Smooth muscle cell (in vitro differentiated cells): ENCODE measurements around the gene GLRX2. TPM values are rescaled to one million over a fixed set of nuclear protein-coding genes. Genes with fewer than 3 reads are reported as not detected.

Experiments used
- DNase-seq: peaks from one replicate; lab custom pipeline; 2025; ENCODE audit not compliant: unreplicated experiment; lab: John Stamatoyannopoulos, UW
- H2AFZ ChIP-seq: fragments of 200-600 bp; sonication (generic); 2 replicates; pipeline ENCODE4 v1.6.0; 2016; ENCODE audit warnings: antibody characterized with exemption, low read depth, mild to moderate bottlenecking
- H3F3A ChIP-seq: fragments of 200-600 bp; sonication (generic); 2 replicates; pipeline ENCODE4 v1.6.0; 2017; ENCODE audit warnings: antibody characterized with exemption, low read depth
- H3K27ac ChIP-seq: fragments of 200-600 bp; sonication (generic); 2 replicates; pipeline ENCODE4 v1.5.1; 2016; ENCODE audit warnings: low read depth, mild to moderate bottlenecking
- H3K27me3 ChIP-seq: fragments of 200-600 bp; sonication (generic); 2 replicates; pipeline ENCODE4 v1.6.1; 2016; ENCODE audit warnings: low read depth, mild to moderate bottlenecking
- H3K36me3 ChIP-seq: fragments of 200-600 bp; sonication (generic); 2 replicates; pipeline ENCODE4 v1.5.1; 2016; ENCODE audit warnings: low read depth
- H3K4me1 ChIP-seq: fragments of 200-600 bp; sonication (generic); 2 replicates; pipeline ENCODE4 v1.5.1; 2016; ENCODE audit warnings: low read depth
- H3K4me2 ChIP-seq: fragments of 200-600 bp; sonication (generic); 2 replicates; pipeline ENCODE4 v1.6.0; 2016; ENCODE audit warnings: mild to moderate bottlenecking
- H3K4me3 ChIP-seq: fragments of 200-600 bp; sonication (generic); 2 replicates; pipeline ENCODE4 v1.5.1; 2016; ENCODE audit warnings: mild to moderate bottlenecking
- H3K79me2 ChIP-seq: fragments of 200-600 bp; sonication (generic); 2 replicates; pipeline ENCODE4 v1.6.0; 2016; ENCODE audit warnings: low read depth, mild to moderate bottlenecking
- H3K9ac ChIP-seq: fragments of 200-600 bp; sonication (generic); 2 replicates; pipeline ENCODE4 v1.6.0; 2016; ENCODE audit warnings: low read depth
- H3K9me3 ChIP-seq: fragments of 200-600 bp; sonication (generic); replicated peaks from 2 replicates; pipeline ENCODE4 v1.5.1; 2016; ENCODE audit warnings: low read depth
- H4K20me1 ChIP-seq: fragments of 200-600 bp; sonication (generic); 2 replicates; pipeline ENCODE4 v1.6.0; 2016; ENCODE audit warnings: low read depth
- WGBS: methylation state at CpG from one replicate; pipeline ENCODE4 v1.1.7; 2016; ENCODE audit warnings: low lambda C conversion rate; 5-methylcytosine and 5-hydroxymethylcytosine counted together
- polyA plus RNA-seq: library from polyadenylated mRNA; unstranded; fragments of >200 nt; fragmentation: Nextera tagmentation; extraction: Ambion mirVana; gene quantifications from 2 replicates; pipeline ENCODE4 v1.2.1, GENCODE V29; 2016
- total RNA-seq: library from RNA; depleted of rRNA; stranded (reverse); fragments of >200 nt; gene quantifications from 2 replicates; pipeline ENCODE4 v1.2.3, GENCODE V29; 2014
- TF ChIP-seq, protein P1 (sequence below): fragments of 200-600 bp; sonication (generic); IDR thresholded peaks from 2 replicates; pipeline ENCODE4 v1.5.1; 2017; ENCODE audit warnings: borderline replicate concordance, mild to moderate bottlenecking, antibody characterized with exemption; ENCODE audit not compliant: insufficient read depth, poor library complexity, severe bottlenecking

Gene GLRX2
- total and polyA plus RNA-seq, 2 experiments from 2014 or later, result 21.7 to 25.9 TPM

DNA sequence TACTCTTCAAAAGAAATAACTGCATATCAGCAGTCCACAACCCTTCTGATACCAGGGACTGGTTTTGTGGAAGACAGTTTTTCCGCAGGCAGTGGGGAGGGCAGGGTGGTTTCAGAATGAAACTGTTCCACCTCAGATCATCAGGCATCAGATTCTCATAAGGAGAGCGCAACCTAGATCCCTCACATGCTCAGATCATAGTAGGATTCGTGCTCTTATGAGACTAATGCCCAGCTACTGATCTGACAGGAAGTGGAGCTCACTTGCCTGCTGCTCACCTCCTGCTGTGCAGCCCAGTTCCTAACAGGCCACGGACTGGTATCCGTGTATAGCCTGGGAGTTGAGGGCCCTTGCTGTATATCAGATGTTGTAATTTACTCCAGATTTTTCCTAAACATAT, 34.3 kb downstream of the GLRX2 start:
- H3K27me3 ChIP-seq, result no peaks in the 10 kb centered on the region
- no peaks in the 10 kb centered on the region for H3K9me3 ChIP-seq
- H2AFZ ChIP-seq, result no peak overlapping the region
- H3K4me1 ChIP-seq, result no peaks in the 10 kb centered on the region
- H3K27ac ChIP-seq, result no peak overlapping the region
- no peak overlapping the region for H3K4me3 ChIP-seq
- H3K4me2 ChIP-seq, result no peak overlapping the region
- no peak for DNase-seq
- WGBS, result 74% methylated on average over 5 of the region's 5 CpGs
- H3F3A ChIP-seq, result no peaks in the 10 kb centered on the region
- H4K20me1 ChIP-seq, result peaks cover 73% of the 10 kb centered on the region
- peaks cover 4% of the 10 kb centered on the region for H3K36me3 ChIP-seq
- peaks cover 94% of the 10 kb centered on the region for H3K79me2 ChIP-seq
- TF ChIP-seq, protein P1, sequence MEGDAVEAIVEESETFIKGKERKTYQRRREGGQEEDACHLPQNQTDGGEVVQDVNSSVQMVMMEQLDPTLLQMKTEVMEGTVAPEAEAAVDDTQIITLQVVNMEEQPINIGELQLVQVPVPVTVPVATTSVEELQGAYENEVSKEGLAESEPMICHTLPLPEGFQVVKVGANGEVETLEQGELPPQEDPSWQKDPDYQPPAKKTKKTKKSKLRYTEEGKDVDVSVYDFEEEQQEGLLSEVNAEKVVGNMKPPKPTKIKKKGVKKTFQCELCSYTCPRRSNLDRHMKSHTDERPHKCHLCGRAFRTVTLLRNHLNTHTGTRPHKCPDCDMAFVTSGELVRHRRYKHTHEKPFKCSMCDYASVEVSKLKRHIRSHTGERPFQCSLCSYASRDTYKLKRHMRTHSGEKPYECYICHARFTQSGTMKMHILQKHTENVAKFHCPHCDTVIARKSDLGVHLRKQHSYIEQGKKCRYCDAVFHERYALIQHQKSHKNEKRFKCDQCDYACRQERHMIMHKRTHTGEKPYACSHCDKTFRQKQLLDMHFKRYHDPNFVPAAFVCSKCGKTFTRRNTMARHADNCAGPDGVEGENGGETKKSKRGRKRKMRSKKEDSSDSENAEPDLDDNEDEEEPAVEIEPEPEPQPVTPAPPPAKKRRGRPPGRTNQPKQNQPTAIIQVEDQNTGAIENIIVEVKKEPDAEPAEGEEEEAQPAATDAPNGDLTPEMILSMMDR, result no peak
- H3K9ac ChIP-seq, result no peak overlapping the region

DNA sequence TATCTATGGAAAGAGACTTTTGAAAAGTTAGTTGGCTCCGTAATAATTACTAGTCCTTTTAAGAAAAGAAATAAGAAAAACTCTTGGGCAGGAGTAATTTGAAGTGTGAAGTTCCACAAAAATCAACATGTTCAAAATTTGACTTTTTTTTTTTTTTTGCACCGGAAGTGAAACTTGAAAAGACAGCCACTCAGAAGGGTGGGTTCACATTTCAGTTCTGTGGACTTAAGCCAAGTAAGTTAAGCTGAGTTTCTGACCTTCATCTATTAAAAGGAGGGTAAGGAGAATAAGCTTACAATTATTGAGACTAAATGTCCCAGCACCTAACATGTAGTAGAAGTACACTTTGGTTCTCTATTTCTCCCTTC, 34.8 kb downstream of the GLRX2 start:
- WGBS, result 96% methylated on average over 2 of the region's 2 CpGs
- Histone ChIP-seq H4K20me1 (peaks cover 74% of the 10 kb centered on the region), H3K4me3 (no peak overlapping the region), H3K27me3 (no peaks in the 10 kb centered on the region), H3K36me3 (peaks cover 4% of the 10 kb centered on the region), H3K4me2 (no peak overlapping the region), H3K9me3 (no peaks in the 10 kb centered on the region), H3K79me2 (peaks cover 94% of the 10 kb centered on the region), H3K4me1 (no peaks in the 10 kb centered on the region), H3K9ac (no peak overlapping the region), H3F3A (no peaks in the 10 kb centered on the region), H3K27ac (no peak overlapping the region), H2AFZ (no peak overlapping the region)
- no peak for DNase-seq
- TF ChIP-seq, protein P1, result no peak

DNA sequence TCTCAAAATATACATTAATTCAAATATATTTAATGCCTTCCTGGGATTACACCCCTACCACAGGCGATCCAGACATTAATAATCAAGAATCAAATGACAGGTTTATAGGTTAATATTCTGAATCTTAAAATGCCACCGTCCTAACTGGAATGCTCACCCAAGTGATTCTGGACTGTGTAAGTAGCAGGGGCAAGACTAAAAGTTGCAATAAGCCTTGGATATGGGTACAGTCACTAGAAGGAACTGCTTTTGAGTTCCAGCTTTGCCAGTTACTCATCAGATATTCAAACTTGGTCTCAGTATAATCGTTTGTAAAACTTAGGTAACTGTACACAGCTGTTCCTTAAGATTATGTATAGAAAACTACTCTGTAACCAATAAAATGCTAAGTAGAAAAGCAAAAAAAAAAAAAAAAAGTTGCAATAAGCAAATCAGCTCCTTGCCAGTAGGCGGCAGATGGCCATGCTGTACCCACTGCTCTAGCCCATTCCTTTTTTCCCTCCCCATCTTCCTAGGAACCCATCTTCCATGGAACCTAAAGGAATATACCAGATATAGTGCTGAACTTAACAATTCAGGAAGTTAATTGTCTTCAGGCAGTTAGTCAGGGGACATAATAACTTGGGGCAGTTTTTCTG, 35.3 kb downstream of the GLRX2 start:
- H2AFZ ChIP-seq, result no peak overlapping the region
- TF ChIP-seq, protein P1, result peak; percentile 9
- no peaks in the 10 kb centered on the region for H3K9me3 ChIP-seq
- WGBS, result 76% methylated on average over 4 of the region's 4 CpGs
- DNase-seq, result no peak
- no peak overlapping the region for H3K9ac ChIP-seq
- no peaks in the 10 kb centered on the region for H3K27me3 ChIP-seq
- H3K4me2 ChIP-seq, result no peak overlapping the region
- peaks cover 95% of the 10 kb centered on the region for H3K79me2 ChIP-seq
- H3F3A ChIP-seq, result no peaks in the 10 kb centered on the region
- H3K4me1 ChIP-seq, result no peaks in the 10 kb centered on the region
- no peak overlapping the region for H3K27ac ChIP-seq
- no peak overlapping the region for H3K4me3 ChIP-seq
- H4K20me1 ChIP-seq, result peaks cover 78% of the 10 kb centered on the region
- peaks cover 4% of the 10 kb centered on the region for H3K36me3 ChIP-seq

DNA sequence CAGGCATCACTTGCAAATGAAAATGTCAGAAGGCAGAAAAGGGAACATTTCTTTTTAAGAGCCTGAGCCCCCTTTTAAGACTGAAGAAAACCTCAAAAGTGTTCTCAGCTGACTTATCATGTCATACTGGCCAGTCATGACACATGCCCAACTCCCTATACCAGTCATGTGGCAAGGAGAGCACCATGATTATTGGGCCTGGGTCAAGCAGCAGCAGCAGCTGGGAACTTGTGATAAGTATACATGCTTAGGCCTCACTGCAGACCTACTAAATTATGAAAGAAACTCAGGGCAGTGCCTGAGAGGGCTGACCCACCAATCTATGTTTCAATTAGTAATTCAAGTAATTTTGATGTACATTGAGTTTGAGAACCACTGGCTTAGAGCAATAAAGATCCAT, 37.2 kb downstream of the GLRX2 start:
- Histone ChIP-seq H3K9ac (no peak overlapping the region), H3K4me1 (no peaks in the 10 kb centered on the region), H4K20me1 (peaks cover 87% of the 10 kb centered on the region), H3K79me2 (peaks cover 100% of the 10 kb centered on the region), H3F3A (no peaks in the 10 kb centered on the region), H3K27ac (no peak overlapping the region), H3K4me2 (no peak overlapping the region), H3K36me3 (no peaks in the 10 kb centered on the region), H3K27me3 (no peaks in the 10 kb centered on the region), H3K9me3 (no peaks in the 10 kb centered on the region), H2AFZ (no peak overlapping the region), H3K4me3 (no peak overlapping the region)
- no peak for DNase-seq
- TF ChIP-seq, protein P1, result no peak
